CD4-positive, alpha-beta T cell treated with Interleukin-15 for 4 hours (primary cell): ENCODE results near the gene TIMP2.
"Not testable (repeated sequence)": the region's sequence is repeated elsewhere in the genome, so short reads cannot be mapped to it uniquely, and the experiment has no call there.

Experiments used
- DNase-seq: peaks from one replicate; pipeline ENCODE4 v3.0.0-alpha.2; 2020; ENCODE audit warnings: low spot score

Gene TIMP2

GRCh38 chr17:78956254-78956653, 31.1 kb upstream of the TIMP2 start:
- DNase-seq: no peak

- DNase-seq: no peak
Measured at GRCh38 chr17:78954684-78955083, 29.5 kb upstream of the TIMP2 start.

GRCh38 chr17:78953356-78954350, 28.5 kb upstream of the TIMP2 start:
- DNase-seq: no peak

GRCh38 chr17:78952706-78953105, 27.5 kb upstream of the TIMP2 start:
- DNase-seq: no peak

GRCh38 chr17:78951967-78952551, 26.9 kb upstream of the TIMP2 start:
- DNase-seq: no peak

GRCh38 chr17:78950870-78951269, 25.7 kb upstream of the TIMP2 start:
- no peak for DNase-seq

GRCh38 chr17:78947235-78948149, 22.3 kb upstream of the TIMP2 start:
- DNase-seq: no peak

GRCh38 chr17:78946631-78947030, 21.4 kb upstream of the TIMP2 start:
- no peak for DNase-seq

- no peak for DNase-seq
Measured at GRCh38 chr17:78946131-78946530, 20.9 kb upstream of the TIMP2 start.

GRCh38 chr17:78945455-78945854, 20.3 kb upstream of the TIMP2 start:
- DNase-seq: not testable (repeated sequence)

GRCh38 chr17:78944956-78945355, 19.8 kb upstream of the TIMP2 start:
- DNase-seq: no peak

- no peak for DNase-seq
Measured at GRCh38 chr17:78944026-78944425, 18.8 kb upstream of the TIMP2 start.

- no peak for DNase-seq
Measured at GRCh38 chr17:78940708-78941107, 15.5 kb upstream of the TIMP2 start.

- DNase-seq: no peak
Measured at GRCh38 chr17:78940258-78940657, 15.1 kb upstream of the TIMP2 start.

GRCh38 chr17:78939615-78940014, 14.4 kb upstream of the TIMP2 start:
- DNase-seq: no peak

- no peak for DNase-seq
Measured at GRCh38 chr17:78937561-78937960, 12.4 kb upstream of the TIMP2 start.

- no peak for DNase-seq
Measured at GRCh38 chr17:78935419-78936323, 10.5 kb upstream of the TIMP2 start.

GRCh38 chr17:78934681-78935418, 9.7 kb upstream of the TIMP2 start:
- no peak for DNase-seq

- no peak for DNase-seq
Measured at GRCh38 chr17:78933959-78934568, 8.9 kb upstream of the TIMP2 start.
